Left renal pelvis (tissue), 4 donors: Measurements from ENCODE around the gene HHEX. TPM values are rescaled to one million over a fixed set of nuclear protein-coding genes. Genes with fewer than 3 reads are reported as not detected.
"Not testable (repeated sequence)": the region's sequence is repeated elsewhere in the genome, so short reads cannot be mapped to it uniquely, and the experiment has no call there.

ENCODE experiments used
- DNase-seq, 4 donors: peaks; one replicate each; pipeline ENCODE4 v3.0.0-alpha.2; 2013; ENCODE audit warnings: low read depth in 4 of 4, low spot score in 3 of 4
- polyA plus RNA-seq, 4 donors: library from polyadenylated mRNA; unstranded; fragments of 120-200 nt; gene quantifications; one replicate each; pipeline ENCODE4 v1.2.1, GENCODE V29; 2013; ENCODE audit not compliant: insufficient read length in 4 of 4

Gene HHEX
- polyA plus RNA-seq, 4 donors = 6.9 to 10.9 (median 8.3) TPM

- DNase-seq = no peak
These were observed 43.2 kb downstream of the HHEX start for GRCh38 chr10:92732958-92733357.

DNA sequence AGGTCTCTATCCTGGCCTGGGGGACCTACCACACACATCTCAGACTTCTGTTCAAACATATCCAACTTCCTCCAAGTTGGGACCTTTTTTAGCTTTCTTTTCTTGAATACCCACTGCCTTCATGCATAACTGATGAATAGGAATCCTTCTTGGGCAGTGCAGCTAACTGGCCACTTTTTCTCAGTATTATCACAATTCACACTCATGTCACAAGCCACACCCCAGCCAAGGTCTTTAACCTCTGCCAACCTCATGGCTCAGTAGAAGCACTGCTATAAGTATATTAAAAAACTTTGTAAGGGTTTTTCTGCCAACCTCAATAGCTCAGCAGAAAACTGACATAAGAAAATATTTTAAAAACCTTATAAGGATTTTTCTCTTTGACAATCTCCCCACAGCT lies 44.5 kb downstream of the HHEX start:
- DNase-seq = no peak

- no peak for DNase-seq
These were observed 46.2 kb downstream of the HHEX start for GRCh38 chr10:92735938-92736337.

- no peak for DNase-seq
These were observed 47.7 kb downstream of the HHEX start for GRCh38 chr10:92737484-92737883.

DNA sequence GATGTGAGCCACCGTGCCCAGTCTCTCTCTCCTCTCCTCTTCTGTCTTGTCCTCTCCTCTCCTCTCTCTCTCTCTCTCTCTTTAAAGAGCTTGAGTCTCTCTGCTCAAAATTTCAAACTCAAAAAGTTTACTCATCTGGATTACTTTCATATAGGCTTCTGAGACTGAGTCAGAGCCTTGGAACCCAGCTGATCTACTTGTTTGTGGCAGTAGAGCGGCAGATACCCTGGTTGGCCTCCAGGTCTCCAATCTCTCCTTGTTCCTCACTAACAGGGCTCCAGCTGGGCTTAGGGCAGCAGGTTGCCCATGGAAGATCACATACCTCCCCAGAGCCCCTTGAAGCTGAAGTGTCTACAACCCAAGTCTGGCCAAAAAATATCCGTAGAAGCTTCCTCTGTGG lies 51.0 kb downstream of the HHEX start:
- DNase-seq = no peak

DNA sequence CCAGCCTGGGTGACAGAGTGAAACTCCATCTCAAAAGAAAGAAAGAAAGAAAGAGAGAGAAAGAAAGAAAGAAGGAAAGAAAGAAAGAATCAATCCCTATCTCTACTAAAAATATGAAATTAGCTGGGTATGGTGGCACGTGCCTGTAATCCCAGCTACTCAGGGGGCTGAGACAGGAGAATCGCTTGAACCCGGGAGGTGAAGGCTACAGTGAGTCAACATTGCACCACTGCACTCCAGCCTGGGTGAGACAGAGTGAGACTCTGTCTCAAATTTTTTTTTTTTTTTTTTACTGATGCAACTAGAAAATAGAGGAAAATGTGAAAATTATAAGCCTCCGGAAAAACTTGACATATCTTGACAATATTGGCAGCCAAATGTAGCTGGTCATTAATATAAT lies 52.0 kb downstream of the HHEX start:
- DNase-seq = not testable (repeated sequence)

DNA sequence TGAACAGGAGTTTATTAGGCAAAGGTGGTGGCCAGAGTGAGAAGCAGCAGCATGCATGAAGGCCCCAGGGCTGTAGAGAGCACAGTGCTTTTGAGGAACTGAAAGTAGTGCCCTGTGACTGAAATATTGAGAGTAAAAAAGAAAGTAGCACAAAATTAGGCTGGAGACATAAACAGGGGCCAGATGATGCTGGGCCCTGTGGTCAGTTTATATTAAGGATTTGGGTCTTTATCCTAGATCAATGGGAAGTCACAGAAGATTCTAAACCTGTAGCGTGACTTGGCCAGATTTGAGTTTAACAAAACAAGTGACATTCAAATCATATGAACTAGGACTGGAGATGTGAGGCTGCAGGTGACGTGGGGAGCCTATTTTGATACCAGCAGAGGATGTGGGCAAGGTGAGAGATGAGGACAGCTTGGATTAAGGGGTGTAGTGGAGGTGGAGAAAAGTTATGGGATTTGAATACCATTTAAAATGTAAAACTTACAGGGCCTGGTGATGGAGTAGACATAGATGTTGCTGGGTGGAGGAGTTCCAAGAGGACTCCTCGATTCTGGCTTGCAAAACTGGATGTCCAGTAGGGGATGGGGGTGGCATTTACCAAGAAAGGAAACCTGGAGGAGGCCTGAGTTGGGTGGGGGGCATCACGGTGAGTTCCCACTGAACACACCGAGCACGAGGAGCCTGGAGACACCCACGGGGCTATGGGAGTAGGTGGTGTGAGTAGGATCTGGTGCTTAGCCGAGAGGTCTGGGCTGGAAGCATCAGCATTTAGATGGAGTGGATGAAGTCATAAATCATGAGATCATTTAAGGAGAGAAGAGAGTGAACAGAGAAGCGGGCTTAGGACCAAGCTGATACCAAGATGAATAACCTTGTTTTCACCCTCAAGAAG lies 52.8 kb downstream of the HHEX start:
- DNase-seq = no peak

Other genes starting within 250 kb of the HHEX start
- gene IDE, start 115.9 kb upstream of the HHEX start, polyA plus RNA-seq = 10 to 100 TPM; 15.6 to 27.3 (median 26.4) TPM
- 10 to 100 TPM; 28.4 to 35.8 (median 34.6) TPM for gene KIF11, start 96.8 kb upstream of the HHEX start, polyA plus RNA-seq
- gene EXOC6, start 158.6 kb downstream of the HHEX start, polyA plus RNA-seq = 10 to 100 TPM; 10.9 to 21.9 (median 17.2) TPM